SK-N-SH treated with all-trans-retinoic acid at 6 μM for 48 hours (cell line): ENCODE measurements around the gene CDC14A.

Experiments used
- ESRRG ChIP-seq: fragments of 250-450 bp; sonication (Bioruptor Pico); IDR thresholded peaks from 2 replicates; pipeline ENCODE4 v1.6.1; 2021; ENCODE audit warnings: mild to moderate bottlenecking
- RARB ChIP-seq: fragments of 250-450 bp; sonication (Bioruptor Pico); IDR thresholded peaks from 2 replicates; pipeline ENCODE4 v1.8.0; 2021; ENCODE audit warnings: mild to moderate bottlenecking, moderate library complexity
- SNAI2 ChIP-seq: fragments of 250-450 bp; sonication (Bioruptor Pico); IDR thresholded peaks from 2 replicates; pipeline ENCODE4 v1.5.0; 2020; ENCODE audit warnings: mild to moderate bottlenecking, moderate library complexity
- TOX ChIP-seq: fragments of 250-450 bp; sonication (Bioruptor Pico); IDR thresholded peaks from 2 replicates; pipeline ENCODE4 v1.8.0; 2021; ENCODE audit warnings: mild to moderate bottlenecking, moderate library complexity, borderline replicate concordance
- ZFP3 ChIP-seq: fragments of 250-450 bp; sonication (Bioruptor Pico); IDR thresholded peaks from 2 replicates; pipeline ENCODE4 v1.5.0; 2020; ENCODE audit warnings: mild to moderate bottlenecking, moderate library complexity
- ZFP30 ChIP-seq: fragments of 450-650 bp; formaldehyde crosslinking; IDR thresholded peaks from 2 replicates; pipeline ENCODE4 v1.5.0; 2022; ENCODE audit warnings: mild to moderate bottlenecking, moderate library complexity
- TF ChIP-seq, protein P1 (sequence below): fragments of 250-450 bp; sonication (Bioruptor Pico); IDR thresholded peaks from 2 replicates; pipeline ENCODE4 v1.8.0; 2020; ENCODE audit warnings: mild to moderate bottlenecking, moderate library complexity, borderline replicate concordance

DNA sequence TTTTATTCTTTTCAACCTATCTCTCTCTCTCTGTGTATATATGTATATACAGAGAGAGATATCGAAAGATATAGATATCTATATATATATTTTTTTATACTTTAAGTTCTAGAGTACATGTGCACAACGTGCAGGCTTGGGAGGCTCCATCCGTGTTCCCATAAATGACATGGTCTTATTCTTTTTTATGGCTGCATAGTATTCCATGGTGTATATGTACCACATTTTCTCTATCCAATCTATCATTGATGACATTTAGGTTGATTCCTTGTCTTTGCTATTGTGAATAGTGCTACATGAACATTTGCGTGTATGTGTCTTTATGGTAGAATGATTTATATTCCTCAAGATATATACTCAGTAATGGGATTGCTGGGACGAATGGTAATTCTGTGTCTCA, 130.4 kb downstream of the CDC14A start:
- TF ChIP-seq SNAI2 (no peak), RARB (CRISPR knock-in tag) (no peak), ZFP30 (CRISPR knock-in tag) (no peak), ZFP3 (CRISPR knock-in tag) (no peak), ESRRG (CRISPR knock-in tag) (no peak), TOX (CRISPR knock-in tag) (no peak)
- TF ChIP-seq, protein P1, sequence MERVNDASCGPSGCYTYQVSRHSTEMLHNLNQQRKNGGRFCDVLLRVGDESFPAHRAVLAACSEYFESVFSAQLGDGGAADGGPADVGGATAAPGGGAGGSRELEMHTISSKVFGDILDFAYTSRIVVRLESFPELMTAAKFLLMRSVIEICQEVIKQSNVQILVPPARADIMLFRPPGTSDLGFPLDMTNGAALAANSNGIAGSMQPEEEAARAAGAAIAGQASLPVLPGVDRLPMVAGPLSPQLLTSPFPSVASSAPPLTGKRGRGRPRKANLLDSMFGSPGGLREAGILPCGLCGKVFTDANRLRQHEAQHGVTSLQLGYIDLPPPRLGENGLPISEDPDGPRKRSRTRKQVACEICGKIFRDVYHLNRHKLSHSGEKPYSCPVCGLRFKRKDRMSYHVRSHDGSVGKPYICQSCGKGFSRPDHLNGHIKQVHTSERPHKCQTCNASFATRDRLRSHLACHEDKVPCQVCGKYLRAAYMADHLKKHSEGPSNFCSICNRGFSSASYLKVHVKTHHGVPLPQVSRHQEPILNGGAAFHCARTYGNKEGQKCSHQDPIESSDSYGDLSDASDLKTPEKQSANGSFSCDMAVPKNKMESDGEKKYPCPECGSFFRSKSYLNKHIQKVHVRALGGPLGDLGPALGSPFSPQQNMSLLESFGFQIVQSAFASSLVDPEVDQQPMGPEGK = no peak
